ENCODE results near the gene IL10RA. TPM values are rescaled to one million over a fixed set of nuclear protein-coding genes. Genes with fewer than 3 reads are reported as not detected.

The IL10RA gene
- total and polyA plus RNA-seq, 2 experiments from 2014 or later = 0.10 TPM; not detected in 1

DNA sequence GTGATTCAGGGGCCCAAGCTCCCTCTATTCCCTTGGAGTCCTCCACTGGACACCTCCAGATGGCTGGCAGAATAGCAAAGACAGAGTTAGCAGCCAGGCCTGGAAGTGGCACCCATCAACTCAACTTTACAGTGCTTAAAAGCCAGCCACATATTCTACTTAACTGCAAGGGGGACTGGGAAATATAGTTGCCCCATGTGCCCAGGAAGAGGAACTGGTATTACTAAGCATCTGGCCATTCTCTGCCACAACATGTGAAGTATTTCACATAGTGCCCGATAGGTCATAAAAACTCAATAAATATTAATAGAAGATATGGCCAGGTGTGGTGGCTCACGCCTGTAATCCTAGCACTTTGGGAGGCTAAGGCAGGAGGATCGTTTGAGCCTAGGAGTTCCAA lies 5.5 kb upstream of the IL10RA start (continued):
- TF ChIP-seq, protein P1, sequence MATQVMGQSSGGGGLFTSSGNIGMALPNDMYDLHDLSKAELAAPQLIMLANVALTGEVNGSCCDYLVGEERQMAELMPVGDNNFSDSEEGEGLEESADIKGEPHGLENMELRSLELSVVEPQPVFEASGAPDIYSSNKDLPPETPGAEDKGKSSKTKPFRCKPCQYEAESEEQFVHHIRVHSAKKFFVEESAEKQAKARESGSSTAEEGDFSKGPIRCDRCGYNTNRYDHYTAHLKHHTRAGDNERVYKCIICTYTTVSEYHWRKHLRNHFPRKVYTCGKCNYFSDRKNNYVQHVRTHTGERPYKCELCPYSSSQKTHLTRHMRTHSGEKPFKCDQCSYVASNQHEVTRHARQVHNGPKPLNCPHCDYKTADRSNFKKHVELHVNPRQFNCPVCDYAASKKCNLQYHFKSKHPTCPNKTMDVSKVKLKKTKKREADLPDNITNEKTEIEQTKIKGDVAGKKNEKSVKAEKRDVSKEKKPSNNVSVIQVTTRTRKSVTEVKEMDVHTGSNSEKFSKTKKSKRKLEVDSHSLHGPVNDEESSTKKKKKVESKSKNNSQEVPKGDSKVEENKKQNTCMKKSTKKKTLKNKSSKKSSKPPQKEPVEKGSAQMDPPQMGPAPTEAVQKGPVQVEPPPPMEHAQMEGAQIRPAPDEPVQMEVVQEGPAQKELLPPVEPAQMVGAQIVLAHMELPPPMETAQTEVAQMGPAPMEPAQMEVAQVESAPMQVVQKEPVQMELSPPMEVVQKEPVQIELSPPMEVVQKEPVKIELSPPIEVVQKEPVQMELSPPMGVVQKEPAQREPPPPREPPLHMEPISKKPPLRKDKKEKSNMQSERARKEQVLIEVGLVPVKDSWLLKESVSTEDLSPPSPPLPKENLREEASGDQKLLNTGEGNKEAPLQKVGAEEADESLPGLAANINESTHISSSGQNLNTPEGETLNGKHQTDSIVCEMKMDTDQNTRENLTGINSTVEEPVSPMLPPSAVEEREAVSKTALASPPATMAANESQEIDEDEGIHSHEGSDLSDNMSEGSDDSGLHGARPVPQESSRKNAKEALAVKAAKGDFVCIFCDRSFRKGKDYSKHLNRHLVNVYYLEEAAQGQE (IDR thresholded peaks at IDR 0.05; ENCODE audit: unreplicated experiment) = no peak
- TF ChIP-seq STAT1 (IDR thresholded peaks at IDR 0.05; ENCODE audit: unreplicated experiment) = no peak
- TF ChIP-seq ZNF114 (CRISPR knock-in tag; IDR thresholded peaks at IDR 0.05) = no peak
- no peak for TF ChIP-seq EZH2phosphoT487 (IDR thresholded peaks at IDR 0.05; ENCODE audit: unreplicated experiment)
- no peak for TF ChIP-seq JUNB (IDR thresholded peaks at IDR 0.05; ENCODE audit: unreplicated experiment)
- TF ChIP-seq EZH2 (IDR thresholded peaks at IDR 0.05; ENCODE audit: low read depth, unreplicated experiment) = no peak
- no peak for TF ChIP-seq ETS1 (IDR thresholded peaks at IDR 0.05)
- TF ChIP-seq NANOG (IDR thresholded peaks at IDR 0.05; ENCODE audit: borderline replicate concordance) = no peak
- TF ChIP-seq CREB1 (CRISPR knock-in tag; IDR thresholded peaks at IDR 0.05; ENCODE audit: low read depth) = no peak

DNA sequence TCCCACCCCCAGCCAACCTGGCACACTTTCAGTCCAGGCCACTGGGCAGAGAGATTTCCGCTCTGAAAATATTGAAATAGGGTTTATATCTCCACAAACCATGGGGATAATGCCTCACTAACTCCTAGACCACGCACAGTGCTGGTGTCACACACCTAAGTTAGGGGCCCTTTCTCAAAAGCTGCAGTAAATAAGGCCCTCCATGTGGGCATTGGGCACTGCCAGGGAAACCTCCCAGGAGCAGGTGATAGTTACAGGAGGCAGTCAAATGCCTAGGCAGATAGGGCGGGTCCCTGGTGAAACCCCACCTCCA lies 3.1 kb upstream of the IL10RA start:
- no peak overlapping the region for H3K27ac ChIP-seq (ENCODE audit: low read depth)
- DNase-seq (ENCODE audit: low spot score) (no peak), ATAC-seq (no peak)
- H3K4me3 ChIP-seq = no peak overlapping the region
- no peaks in the 10 kb centered on the region for H3K79me2 ChIP-seq (replicated peaks; ENCODE audit: insufficient read depth)
- peaks cover 5% of the 10 kb centered on the region; the same call in 1 of the 2 replicates for H3K4me1 ChIP-seq (ENCODE audit: insufficient read depth)
- H3K36me3 ChIP-seq (ENCODE audit: insufficient read depth) = no peaks in the 10 kb centered on the region
- no peaks in the 10 kb centered on the region for H3F3A ChIP-seq (replicated peaks; ENCODE audit: low read depth)
- H4K20me1 ChIP-seq (replicated peaks; ENCODE audit: insufficient read depth) = no peaks in the 10 kb centered on the region
- H3K27ac Mint-ChIP-seq = no peak overlapping the region
- H3K27me3 ChIP-seq (ENCODE audit: insufficient read depth) = peaks cover 27% of the 10 kb centered on the region
- peaks cover 16% of the 10 kb centered on the region for H3K4me1 Mint-ChIP-seq
- H3K9me2 ChIP-seq (ENCODE audit: insufficient read depth) = no peaks in the 10 kb centered on the region
- H3K4me2 ChIP-seq = no peak overlapping the region
- no peak overlapping the region for H3K4me3 Mint-ChIP-seq
- H3K27me3 Mint-ChIP-seq (ENCODE audit: insufficient read depth, low read depth, poor library complexity) = peaks cover 30% of the 10 kb centered on the region
- H2AFZ ChIP-seq = no peak overlapping the region
- peaks cover 5% of the 10 kb centered on the region; the same call in 1 of the 3 replicates for H3K9me3 Mint-ChIP-seq
- no peaks in the 10 kb centered on the region for H3K36me3 Mint-ChIP-seq (ENCODE audit: low read depth)
- TF ChIP-seq ZNF114 (CRISPR knock-in tag; IDR thresholded peaks at IDR 0.05) (no peak), ETS1 (IDR thresholded peaks at IDR 0.05) (no peak), ZNF462 (CRISPR knock-in tag; IDR thresholded peaks at IDR 0.05) (no peak)
- TF ChIP-seq, protein P1 (IDR thresholded peaks at IDR 0.05; ENCODE audit: unreplicated experiment) = no peak
